Neural cell (in vitro differentiated cells): ENCODE results near the gene FARP2. TPM values are rescaled to one million over a fixed set of nuclear protein-coding genes. Genes with fewer than 3 reads are reported as not detected.

Source experiments
- H2AFZ ChIP-seq: fragments of 200-600, 300-800 bp; sonication (generic), shearing (Covaris generic); 2 replicates; pipeline ENCODE4 v1.6.0; 2014; ENCODE audit warnings: low read depth, mild to moderate bottlenecking, antibody characterized with exemption, low read length, moderate library complexity
- H3F3A ChIP-seq: fragments of 200-600 bp; shearing (Covaris generic); 2 replicates; pipeline ENCODE4 v1.6.1; 2016; ENCODE audit warnings: mild to moderate bottlenecking, moderate library complexity, mixed read lengths, antibody characterized with exemption, low read length; ENCODE audit not compliant: insufficient read depth, poor library complexity, severe bottlenecking
- H3K27ac ChIP-seq: fragments of 200-600, 300-800 bp; sonication (generic), shearing (Covaris generic); 2 replicates; pipeline ENCODE4 v1.5.1; 2014; ENCODE audit warnings: mild to moderate bottlenecking, low read length, moderate library complexity
- H3K27me3 ChIP-seq: fragments of 300-800, 200-600 bp; sonication (generic), shearing (Covaris generic); 2 replicates; pipeline ENCODE4 v1.6.0; 2014; ENCODE audit warnings: mild to moderate bottlenecking, low read depth, low read length, moderate library complexity; ENCODE audit not compliant: insufficient read depth
- H3K36me3 ChIP-seq: fragments of 300-800, 200-600 bp; sonication (generic), shearing (Covaris generic); 2 replicates; pipeline ENCODE4 v1.5.1; 2014; ENCODE audit warnings: mild to moderate bottlenecking, antibody characterized with exemption, low read length, moderate library complexity; ENCODE audit not compliant: insufficient read depth
- H3K4me2 ChIP-seq: fragments of 300-800, 200-600 bp; sonication (generic), shearing (Covaris generic); 2 replicates; pipeline ENCODE4 v1.6.0; 2014; ENCODE audit warnings: mild to moderate bottlenecking, low read length
- H3K4me3 ChIP-seq: fragments of 300-800, 200-600 bp; sonication (generic), shearing (Covaris generic); 2 replicates; pipeline ENCODE4 v1.5.1; 2014; ENCODE audit warnings: mild to moderate bottlenecking, low read length, moderate library complexity
- H3K79me2 ChIP-seq: fragments of 200-600 bp; shearing (Covaris generic); replicated peaks from 2 replicates; pipeline ENCODE4 v1.6.0; 2014; ENCODE audit warnings: mild to moderate bottlenecking, low read length, moderate library complexity; ENCODE audit not compliant: insufficient read depth
- H3K9ac ChIP-seq: fragments of 300-800, 200-600 bp; sonication (generic), shearing (Covaris generic); 2 replicates; pipeline ENCODE4 v1.6.1; 2016; ENCODE audit warnings: mild to moderate bottlenecking, low read length, mixed read lengths
- H3K9me2 ChIP-seq: fragments of 200-600 bp; shearing (Covaris generic); 2 replicates; pipeline ENCODE4 v1.6.1; 2016; ENCODE audit warnings: mild to moderate bottlenecking, low read length, mixed read lengths; ENCODE audit not compliant: insufficient read depth
- H3K9me3 ChIP-seq: fragments of 200-600, 300-800 bp; sonication (generic), shearing (Covaris generic); 2 replicates; pipeline ENCODE4 v1.6.1; 2016; ENCODE audit warnings: mild to moderate bottlenecking, mixed run types, low read length, moderate library complexity, mixed read lengths
- H4K20me1 ChIP-seq: fragments of 200-600 bp; shearing (Covaris generic); 2 replicates; pipeline ENCODE4 v1.6.1; 2016; ENCODE audit warnings: mild to moderate bottlenecking, mixed run types; ENCODE audit not compliant: insufficient read depth
- EP300 ChIP-seq: fragments of 450-650 bp; conservative IDR thresholded peaks from 2 replicates; pipeline ENCODE4 v1.6.1; 2014; ENCODE audit warnings: antibody characterized with exemption, mild to moderate bottlenecking, moderate library complexity; ENCODE audit not compliant: poor library complexity, severe bottlenecking
- EZH2 ChIP-seq: fragments of 200-600, 300-800 bp; shearing (Covaris generic), sonication (generic); IDR thresholded peaks from 2 replicates; pipeline ENCODE4 v1.6.1; 2014; ENCODE audit warnings: antibody characterized with exemption, low read length, borderline replicate concordance, mild to moderate bottlenecking; ENCODE audit not compliant: insufficient read depth, poor library complexity, severe bottlenecking
- MXI1 ChIP-seq: fragments of 450-650 bp; conservative IDR thresholded peaks from 2 replicates; pipeline ENCODE4 v1.6.1; 2014; ENCODE audit warnings: antibody characterized with exemption, mild to moderate bottlenecking; ENCODE audit not compliant: poor library complexity, severe bottlenecking
- POLR2AphosphoS5 ChIP-seq: IDR thresholded peaks from 2 replicates; pipeline ENCODE4 v1.6.1; 2012
- RAD21 ChIP-seq: fragments of 450-650 bp; conservative IDR thresholded peaks from 2 replicates; pipeline ENCODE4 v1.6.1; 2014; ENCODE audit warnings: antibody characterized with exemption, mild to moderate bottlenecking, moderate library complexity
- SMC3 ChIP-seq: fragments of 450-650 bp; conservative IDR thresholded peaks from 2 replicates; pipeline ENCODE4 v1.6.1; 2014; ENCODE audit warnings: antibody characterized with exemption, mild to moderate bottlenecking, moderate library complexity; ENCODE audit not compliant: poor library complexity
- TAF1 ChIP-seq: IDR thresholded peaks from 2 replicates; pipeline ENCODE4 v1.6.1; 2012; ENCODE audit warnings: low read depth
- polyA plus RNA-seq: library from polyadenylated mRNA; depleted of rRNA; stranded (reverse); fragments of >200 nt; gene quantifications from 2 replicates; pipeline ENCODE4 v1.2.3, GENCODE V29; 2014
- TF ChIP-seq, protein P1 (sequence below): IDR thresholded peaks from 2 replicates; pipeline ENCODE4 v1.6.1; 2012; ENCODE audit warnings: borderline replicate concordance
- TF ChIP-seq, protein P2 (sequence below): fragments of 450-650 bp; IDR thresholded peaks from 2 replicates; pipeline ENCODE4 v1.5.1; 2014; ENCODE audit warnings: antibody characterized with exemption, mild to moderate bottlenecking, moderate library complexity; ENCODE audit not compliant: poor library complexity, severe bottlenecking

Gene FARP2
- polyA plus RNA-seq, 1 donor from 2014 or later = 13.3 TPM

DNA sequence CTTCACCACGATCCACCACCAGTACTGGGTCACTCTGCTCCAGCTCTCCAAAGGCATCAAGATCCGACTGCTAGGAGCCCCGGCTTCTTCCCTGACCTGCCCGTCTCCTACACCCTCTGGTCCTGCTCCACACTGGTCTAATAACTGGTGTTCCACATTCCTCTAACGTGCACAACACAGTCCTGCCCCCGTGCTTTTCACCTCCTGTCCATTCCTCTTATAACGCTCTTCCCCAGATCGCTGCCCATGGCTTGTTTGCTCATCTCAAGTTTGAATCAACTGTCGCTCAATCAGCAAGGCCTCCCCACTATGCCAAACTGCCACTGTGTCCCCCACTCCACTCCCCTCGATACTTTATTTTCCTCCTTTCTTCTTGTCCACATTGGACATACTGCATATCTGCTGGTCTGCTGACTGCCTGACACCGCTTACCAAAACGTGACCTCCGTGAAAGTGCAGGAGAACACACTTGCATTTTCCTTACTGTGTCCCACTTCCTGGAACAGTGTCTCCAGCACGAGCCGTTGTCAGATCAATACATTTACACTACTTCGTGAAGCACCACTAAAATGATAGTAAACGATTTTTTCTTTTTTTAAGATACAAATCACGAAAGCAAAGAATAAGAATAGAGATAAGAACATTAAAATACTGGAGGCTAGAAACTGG is 47.1 kb upstream of the FARP2 start:
- no peak for TF ChIP-seq POLR2AphosphoS5
- no peak for TF ChIP-seq RAD21
- TF ChIP-seq, protein P1, sequence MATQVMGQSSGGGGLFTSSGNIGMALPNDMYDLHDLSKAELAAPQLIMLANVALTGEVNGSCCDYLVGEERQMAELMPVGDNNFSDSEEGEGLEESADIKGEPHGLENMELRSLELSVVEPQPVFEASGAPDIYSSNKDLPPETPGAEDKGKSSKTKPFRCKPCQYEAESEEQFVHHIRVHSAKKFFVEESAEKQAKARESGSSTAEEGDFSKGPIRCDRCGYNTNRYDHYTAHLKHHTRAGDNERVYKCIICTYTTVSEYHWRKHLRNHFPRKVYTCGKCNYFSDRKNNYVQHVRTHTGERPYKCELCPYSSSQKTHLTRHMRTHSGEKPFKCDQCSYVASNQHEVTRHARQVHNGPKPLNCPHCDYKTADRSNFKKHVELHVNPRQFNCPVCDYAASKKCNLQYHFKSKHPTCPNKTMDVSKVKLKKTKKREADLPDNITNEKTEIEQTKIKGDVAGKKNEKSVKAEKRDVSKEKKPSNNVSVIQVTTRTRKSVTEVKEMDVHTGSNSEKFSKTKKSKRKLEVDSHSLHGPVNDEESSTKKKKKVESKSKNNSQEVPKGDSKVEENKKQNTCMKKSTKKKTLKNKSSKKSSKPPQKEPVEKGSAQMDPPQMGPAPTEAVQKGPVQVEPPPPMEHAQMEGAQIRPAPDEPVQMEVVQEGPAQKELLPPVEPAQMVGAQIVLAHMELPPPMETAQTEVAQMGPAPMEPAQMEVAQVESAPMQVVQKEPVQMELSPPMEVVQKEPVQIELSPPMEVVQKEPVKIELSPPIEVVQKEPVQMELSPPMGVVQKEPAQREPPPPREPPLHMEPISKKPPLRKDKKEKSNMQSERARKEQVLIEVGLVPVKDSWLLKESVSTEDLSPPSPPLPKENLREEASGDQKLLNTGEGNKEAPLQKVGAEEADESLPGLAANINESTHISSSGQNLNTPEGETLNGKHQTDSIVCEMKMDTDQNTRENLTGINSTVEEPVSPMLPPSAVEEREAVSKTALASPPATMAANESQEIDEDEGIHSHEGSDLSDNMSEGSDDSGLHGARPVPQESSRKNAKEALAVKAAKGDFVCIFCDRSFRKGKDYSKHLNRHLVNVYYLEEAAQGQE = no peak
- no peak for TF ChIP-seq TAF1
- TF ChIP-seq, protein P2, sequence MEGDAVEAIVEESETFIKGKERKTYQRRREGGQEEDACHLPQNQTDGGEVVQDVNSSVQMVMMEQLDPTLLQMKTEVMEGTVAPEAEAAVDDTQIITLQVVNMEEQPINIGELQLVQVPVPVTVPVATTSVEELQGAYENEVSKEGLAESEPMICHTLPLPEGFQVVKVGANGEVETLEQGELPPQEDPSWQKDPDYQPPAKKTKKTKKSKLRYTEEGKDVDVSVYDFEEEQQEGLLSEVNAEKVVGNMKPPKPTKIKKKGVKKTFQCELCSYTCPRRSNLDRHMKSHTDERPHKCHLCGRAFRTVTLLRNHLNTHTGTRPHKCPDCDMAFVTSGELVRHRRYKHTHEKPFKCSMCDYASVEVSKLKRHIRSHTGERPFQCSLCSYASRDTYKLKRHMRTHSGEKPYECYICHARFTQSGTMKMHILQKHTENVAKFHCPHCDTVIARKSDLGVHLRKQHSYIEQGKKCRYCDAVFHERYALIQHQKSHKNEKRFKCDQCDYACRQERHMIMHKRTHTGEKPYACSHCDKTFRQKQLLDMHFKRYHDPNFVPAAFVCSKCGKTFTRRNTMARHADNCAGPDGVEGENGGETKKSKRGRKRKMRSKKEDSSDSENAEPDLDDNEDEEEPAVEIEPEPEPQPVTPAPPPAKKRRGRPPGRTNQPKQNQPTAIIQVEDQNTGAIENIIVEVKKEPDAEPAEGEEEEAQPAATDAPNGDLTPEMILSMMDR = no peak
- TF ChIP-seq EZH2 = no peak
- TF ChIP-seq MXI1 = no peak
- TF ChIP-seq SMC3 = no peak
- no peak for TF ChIP-seq EP300
- Histone ChIP-seq H3K4me2 (no peak overlapping the region), H3K27ac (no peak overlapping the region), H3K4me3 (no peak overlapping the region), H3F3A (no peaks in the 10 kb centered on the region), H3K36me3 (no peaks in the 10 kb centered on the region), H3K27me3 (no peaks in the 10 kb centered on the region), H4K20me1 (no peaks in the 10 kb centered on the region), H3K79me2 (peaks cover 33% of the 10 kb centered on the region), H3K9me2 (no peaks in the 10 kb centered on the region), H3K9me3 (no peaks in the 10 kb centered on the region), H2AFZ (no peak overlapping the region), H3K9ac (no peak overlapping the region)

DNA sequence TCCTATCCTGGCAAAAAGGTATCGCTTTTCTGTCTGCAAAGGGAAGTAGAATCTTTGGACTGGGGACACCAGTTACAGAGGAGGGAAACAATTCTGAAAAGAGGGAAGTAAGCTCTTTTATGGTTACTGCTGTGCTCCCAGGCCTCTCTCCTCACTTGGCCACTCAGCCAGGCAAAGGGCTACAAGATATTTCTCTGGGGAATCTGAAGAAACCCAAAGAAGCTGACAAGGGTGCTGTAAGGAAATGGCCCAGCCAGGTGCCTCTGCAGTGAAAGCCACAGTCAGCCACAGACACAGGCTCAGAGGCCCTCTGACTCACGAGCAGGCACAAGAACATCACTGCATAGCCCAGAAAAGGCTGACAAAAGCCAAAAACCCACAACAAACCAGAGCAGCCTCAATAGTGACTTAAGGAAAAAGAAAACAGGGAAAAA is 46.4 kb upstream of the FARP2 start:
- Histone ChIP-seq H3K9me3 (no peaks in the 10 kb centered on the region), H3K4me2 (no peak overlapping the region), H2AFZ (no peak overlapping the region), H4K20me1 (no peaks in the 10 kb centered on the region), H3K9ac (no peak overlapping the region), H3F3A (no peaks in the 10 kb centered on the region), H3K36me3 (no peaks in the 10 kb centered on the region), H3K4me3 (no peak overlapping the region), H3K79me2 (peaks cover 36% of the 10 kb centered on the region), H3K27ac (no peak overlapping the region), H3K9me2 (no peaks in the 10 kb centered on the region), H3K27me3 (no peaks in the 10 kb centered on the region)
- TF ChIP-seq EP300 = no peak
- TF ChIP-seq, protein P1 = no peak
- TF ChIP-seq, protein P2 = no peak
- no peak for TF ChIP-seq POLR2AphosphoS5
- TF ChIP-seq MXI1 = no peak
- TF ChIP-seq RAD21 = no peak
- no peak for TF ChIP-seq SMC3
- TF ChIP-seq TAF1 = no peak
- TF ChIP-seq EZH2 = no peak
